ENCODE results near the gene ST8SIA2. TPM values are rescaled to one million over a fixed set of nuclear protein-coding genes. Genes with fewer than 3 reads are reported as not detected.

Gene ST8SIA2
- total RNA-seq, 1 experiment from 2014 or later: 0.15 TPM

DNA sequence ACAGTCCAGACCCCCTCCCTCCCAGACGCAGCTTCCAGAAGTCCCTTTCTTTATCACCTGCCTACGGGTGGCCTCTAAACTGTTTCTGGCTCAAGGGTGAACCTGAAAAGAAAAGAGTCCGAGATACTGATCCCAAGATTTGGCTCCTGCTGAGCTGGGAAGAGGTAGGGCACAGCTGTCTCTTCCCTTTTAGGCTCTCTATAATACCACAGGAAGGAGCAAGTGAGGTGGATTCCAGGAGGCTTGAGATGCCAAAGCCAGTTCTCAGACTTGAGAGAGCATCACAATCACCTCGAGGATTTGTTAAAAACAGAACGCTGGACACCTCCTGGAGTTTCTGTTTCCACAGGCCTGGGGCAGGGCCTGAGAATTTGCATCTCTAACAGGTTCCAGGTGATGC, 12.3 kb downstream of the ST8SIA2 start:
- Histone ChIP-seq H3K9me3 (ENCODE audit: control insufficient read depth, insufficient read depth, low read depth, low read length) (no peaks in the 10 kb centered on the region), H3K27ac (ENCODE audit: low read length) (no peak overlapping the region), H3K4me3 (ENCODE audit: low read depth in 2 of 2, low read length in 2 of 2) (no peak overlapping the region), H3K27me3 (ENCODE audit: control insufficient read depth, insufficient read depth, low read length) (peaks cover 2% of the 10 kb centered on the region; the same call in 1 of the 2 replicates), H3K36me3 (ENCODE audit: control insufficient read depth, insufficient read depth, low read length) (no peaks in the 10 kb centered on the region), H3K4me1 (ENCODE audit: control insufficient read depth, insufficient read depth, low read length) (no peaks in the 10 kb centered on the region)
- no TSS peak for BruUV-seq (replicated peaks)
- CTCF ChIA-PET: no interaction called here
- POLR2A ChIA-PET: no interaction called here
- DNase-seq (ENCODE audit: low read depth, low spot score) (no peak), ATAC-seq (peak; percentile 62; the same call in 1 of the 2 replicates)
- in situ Hi-C loops (cut with HindIII; ENCODE audit: low pct_unique_long_range_greater_than_20kb, low sequenced_read_pairs) (no loop called here), intact Hi-C loops (cut with micrococcal nuclease; ENCODE audit: unreplicated experiment) (no loop called here)
- TF ChIP-seq, protein P1, sequence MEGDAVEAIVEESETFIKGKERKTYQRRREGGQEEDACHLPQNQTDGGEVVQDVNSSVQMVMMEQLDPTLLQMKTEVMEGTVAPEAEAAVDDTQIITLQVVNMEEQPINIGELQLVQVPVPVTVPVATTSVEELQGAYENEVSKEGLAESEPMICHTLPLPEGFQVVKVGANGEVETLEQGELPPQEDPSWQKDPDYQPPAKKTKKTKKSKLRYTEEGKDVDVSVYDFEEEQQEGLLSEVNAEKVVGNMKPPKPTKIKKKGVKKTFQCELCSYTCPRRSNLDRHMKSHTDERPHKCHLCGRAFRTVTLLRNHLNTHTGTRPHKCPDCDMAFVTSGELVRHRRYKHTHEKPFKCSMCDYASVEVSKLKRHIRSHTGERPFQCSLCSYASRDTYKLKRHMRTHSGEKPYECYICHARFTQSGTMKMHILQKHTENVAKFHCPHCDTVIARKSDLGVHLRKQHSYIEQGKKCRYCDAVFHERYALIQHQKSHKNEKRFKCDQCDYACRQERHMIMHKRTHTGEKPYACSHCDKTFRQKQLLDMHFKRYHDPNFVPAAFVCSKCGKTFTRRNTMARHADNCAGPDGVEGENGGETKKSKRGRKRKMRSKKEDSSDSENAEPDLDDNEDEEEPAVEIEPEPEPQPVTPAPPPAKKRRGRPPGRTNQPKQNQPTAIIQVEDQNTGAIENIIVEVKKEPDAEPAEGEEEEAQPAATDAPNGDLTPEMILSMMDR (IDR thresholded peaks at IDR 0.05): no peak
- TF ChIP-seq, protein P2, sequence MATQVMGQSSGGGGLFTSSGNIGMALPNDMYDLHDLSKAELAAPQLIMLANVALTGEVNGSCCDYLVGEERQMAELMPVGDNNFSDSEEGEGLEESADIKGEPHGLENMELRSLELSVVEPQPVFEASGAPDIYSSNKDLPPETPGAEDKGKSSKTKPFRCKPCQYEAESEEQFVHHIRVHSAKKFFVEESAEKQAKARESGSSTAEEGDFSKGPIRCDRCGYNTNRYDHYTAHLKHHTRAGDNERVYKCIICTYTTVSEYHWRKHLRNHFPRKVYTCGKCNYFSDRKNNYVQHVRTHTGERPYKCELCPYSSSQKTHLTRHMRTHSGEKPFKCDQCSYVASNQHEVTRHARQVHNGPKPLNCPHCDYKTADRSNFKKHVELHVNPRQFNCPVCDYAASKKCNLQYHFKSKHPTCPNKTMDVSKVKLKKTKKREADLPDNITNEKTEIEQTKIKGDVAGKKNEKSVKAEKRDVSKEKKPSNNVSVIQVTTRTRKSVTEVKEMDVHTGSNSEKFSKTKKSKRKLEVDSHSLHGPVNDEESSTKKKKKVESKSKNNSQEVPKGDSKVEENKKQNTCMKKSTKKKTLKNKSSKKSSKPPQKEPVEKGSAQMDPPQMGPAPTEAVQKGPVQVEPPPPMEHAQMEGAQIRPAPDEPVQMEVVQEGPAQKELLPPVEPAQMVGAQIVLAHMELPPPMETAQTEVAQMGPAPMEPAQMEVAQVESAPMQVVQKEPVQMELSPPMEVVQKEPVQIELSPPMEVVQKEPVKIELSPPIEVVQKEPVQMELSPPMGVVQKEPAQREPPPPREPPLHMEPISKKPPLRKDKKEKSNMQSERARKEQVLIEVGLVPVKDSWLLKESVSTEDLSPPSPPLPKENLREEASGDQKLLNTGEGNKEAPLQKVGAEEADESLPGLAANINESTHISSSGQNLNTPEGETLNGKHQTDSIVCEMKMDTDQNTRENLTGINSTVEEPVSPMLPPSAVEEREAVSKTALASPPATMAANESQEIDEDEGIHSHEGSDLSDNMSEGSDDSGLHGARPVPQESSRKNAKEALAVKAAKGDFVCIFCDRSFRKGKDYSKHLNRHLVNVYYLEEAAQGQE (IDR thresholded peaks at IDR 0.05; ENCODE audit: insufficient read depth in 1 of 2, low read depth in 2 of 2, low read length in 1 of 2): no peak
- TF ChIP-seq SIN3A (IDR thresholded peaks at IDR 0.05; ENCODE audit: borderline replicate concordance, insufficient read depth, low read depth, low read length): no peak
- no peak for TF ChIP-seq POLR2AphosphoS5 (IDR thresholded peaks at IDR 0.05; ENCODE audit: low read depth, low read length)
- TF ChIP-seq TCF7L2 (IDR thresholded peaks at IDR 0.05; ENCODE audit: low read depth, low read length): no peak

DNA sequence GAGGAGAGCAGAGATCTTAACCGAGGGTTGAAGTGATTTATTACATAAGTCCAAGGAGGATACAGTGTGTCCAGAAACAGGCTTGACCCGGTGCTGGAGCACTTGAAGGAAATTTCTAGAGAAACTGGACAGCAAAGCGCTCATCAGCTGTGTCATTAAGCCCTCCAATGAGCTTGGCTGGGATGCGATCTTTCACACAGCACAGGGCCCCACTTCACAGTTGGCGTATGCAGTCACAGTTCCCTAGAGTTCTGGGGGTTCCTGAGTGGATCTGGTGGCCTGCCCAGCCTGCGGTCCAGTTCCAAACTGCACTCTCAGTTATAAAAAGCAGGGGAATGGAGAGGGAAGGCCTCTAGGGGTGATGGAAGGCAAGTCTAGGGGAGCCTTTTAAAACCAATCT, 13.6 kb downstream of the ST8SIA2 start:
- CTCF ChIA-PET: no interaction called here

More for the DNA sequence above, 13.6 kb downstream of the ST8SIA2 start:
- BruUV-seq (replicated peaks): no TSS peak
- POLR2A ChIA-PET: no interaction called here
- ATAC-seq: no peak
- H3K4me3 ChIP-seq (ENCODE audit: low read depth in 2 of 2, low read length in 2 of 2): no peak overlapping the region
- no peak overlapping the region for H3K27ac ChIP-seq (ENCODE audit: low read length)
- in situ Hi-C loops (cut with HindIII; ENCODE audit: low pct_unique_long_range_greater_than_20kb, low sequenced_read_pairs) (no loop called here), intact Hi-C loops (cut with micrococcal nuclease; ENCODE audit: unreplicated experiment) (no loop called here)
- no peaks in the 10 kb centered on the region for H3K9me3 ChIP-seq (ENCODE audit: control insufficient read depth, insufficient read depth, low read depth, low read length)
- no peaks in the 10 kb centered on the region for H3K4me1 ChIP-seq (ENCODE audit: control insufficient read depth, insufficient read depth, low read length)
- DNase-seq (ENCODE audit: low read depth, low spot score): no peak
- TF ChIP-seq, protein P2 (IDR thresholded peaks at IDR 0.05; ENCODE audit: insufficient read depth in 1 of 2, low read depth in 2 of 2, low read length in 1 of 2): no peak
- TF ChIP-seq SIN3A (IDR thresholded peaks at IDR 0.05; ENCODE audit: borderline replicate concordance, insufficient read depth, low read depth, low read length) (no peak), TCF7L2 (IDR thresholded peaks at IDR 0.05; ENCODE audit: low read depth, low read length) (no peak), POLR2AphosphoS5 (IDR thresholded peaks at IDR 0.05; ENCODE audit: low read depth, low read length) (no peak)
- TF ChIP-seq, protein P1 (IDR thresholded peaks at IDR 0.05): no peak
- peaks cover 2% of the 10 kb centered on the region; the same call in 1 of the 2 replicates for H3K27me3 ChIP-seq (ENCODE audit: control insufficient read depth, insufficient read depth, low read length)
- no peaks in the 10 kb centered on the region for H3K36me3 ChIP-seq (ENCODE audit: control insufficient read depth, insufficient read depth, low read length)
